HG02678 (cell line): Measurements from ENCODE around the gene RIMS3.

Source experiments
- ATAC-seq: cut with Tn5 transposase; IDR thresholded peaks from one replicate; pipeline ENCODE4 v1.9.1; 2021; ENCODE audit warnings: mild to moderate bottlenecking, moderate library complexity; ENCODE audit not compliant: unreplicated experiment

Gene RIMS3

GRCh38 chr1:40653851-40654537, 11.5 kb downstream of the RIMS3 start:
- no peak for ATAC-seq

GRCh38 chr1:40652979-40653378, 12.5 kb downstream of the RIMS3 start:
- ATAC-seq, result no peak

- no peak for ATAC-seq
These were observed 13.0 kb downstream of the RIMS3 start for GRCh38 chr1:40652468-40652867.

- no peak for ATAC-seq
These were observed 14.2 kb downstream of the RIMS3 start for GRCh38 chr1:40651138-40651857.

- no peak for ATAC-seq
These were observed 15.4 kb downstream of the RIMS3 start for GRCh38 chr1:40650075-40650474.

- no peak for ATAC-seq
These were observed 15.9 kb downstream of the RIMS3 start for GRCh38 chr1:40649592-40649930.

- no peak for ATAC-seq
These were observed 16.4 kb downstream of the RIMS3 start for GRCh38 chr1:40648928-40649591.

GRCh38 chr1:40648200-40648599, 17.3 kb downstream of the RIMS3 start:
- ATAC-seq, result no peak

GRCh38 chr1:40646315-40646714, 19.2 kb downstream of the RIMS3 start:
- no peak for ATAC-seq

GRCh38 chr1:40645118-40645680, 20.3 kb downstream of the RIMS3 start:
- no peak for ATAC-seq

- no peak for ATAC-seq
These were observed 23.8 kb downstream of the RIMS3 start for GRCh38 chr1:40641601-40642242.

- no peak for ATAC-seq
These were observed 25.0 kb downstream of the RIMS3 start for GRCh38 chr1:40640314-40641076.

- ATAC-seq, result no peak
These were observed 27.1 kb downstream of the RIMS3 start for GRCh38 chr1:40638097-40639036.

GRCh38 chr1:40637470-40638007, 27.9 kb downstream of the RIMS3 start:
- ATAC-seq, result no peak

- no peak for ATAC-seq
These were observed 28.7 kb downstream of the RIMS3 start for GRCh38 chr1:40636777-40637176.

- no peak for ATAC-seq
These were observed 29.6 kb downstream of the RIMS3 start for GRCh38 chr1:40635763-40636500.

GRCh38 chr1:40634901-40635655, 30.4 kb downstream of the RIMS3 start:
- no peak for ATAC-seq

GRCh38 chr1:40633931-40634376, 31.5 kb downstream of the RIMS3 start:
- ATAC-seq, result no peak
